H1 (cell line): Measurements from ENCODE around the gene ATP7B. TPM values are rescaled to one million over a fixed set of nuclear protein-coding genes. Genes with fewer than 3 reads are reported as not detected.

ENCODE experiments used
- CTCF ChIA-PET: fragments of 300-600 bp; sonication (Branson Sonifier 250); formaldehyde crosslinking; loops from one replicate; lab custom pipeline; 2021; ENCODE audit not compliant: partially characterized antibody; lab: Charles Lee
- POLR2A ChIA-PET: fragments of 300-600 bp; sonication (Branson Sonifier 250); formaldehyde crosslinking; loops from one replicate; lab custom pipeline; 2021; ENCODE audit warnings: inconsistent platforms; ENCODE audit not compliant: partially characterized antibody; lab: Charles Lee
- DNase-seq, 2 experiments: peaks; one replicate each; pipeline versions ENCODE4 v3.0.0 to v3.0.0-alpha.2; 2010 to 2022; ENCODE audit warnings: low spot score in 2 of 2, low read depth in 1 of 2, mixed read lengths in 1 of 2
- FAIRE-seq: peaks from 2 replicates; lab custom pipeline; 2011; peaks lifted over from hg19 to GRCh38; lab: Jason Lieb, UNC
- H2AFZ ChIP-seq: 2 replicates; pipeline ENCODE4 v1.8.1; 2012; ENCODE audit warnings: low read length, inconsistent platforms
- H2AK5ac ChIP-seq: 2 replicates; pipeline ENCODE4 v1.6.1; 2013; ENCODE audit warnings: low read depth, low read length
- H2BK120ac ChIP-seq: replicated peaks from 2 replicates; pipeline ENCODE3; 2013; ENCODE audit warnings: low read depth, low read length, inconsistent platforms
- H2BK12ac ChIP-seq: 2 replicates; pipeline ENCODE4 v1.6.1; 2013; ENCODE audit warnings: low read depth, low read length
- H2BK15ac ChIP-seq: 2 replicates; pipeline ENCODE4 v1.6.1; 2013; ENCODE audit warnings: low read length
- H2BK20ac ChIP-seq: 2 replicates; pipeline ENCODE4 v1.6.1; 2013; ENCODE audit warnings: low read length
- H2BK5ac ChIP-seq: 2 replicates; pipeline ENCODE4 v1.6.1; 2013; ENCODE audit warnings: low read depth, low read length
- H3K14ac ChIP-seq: 2 replicates; pipeline ENCODE4 v1.6.1; 2013; ENCODE audit warnings: inconsistent platforms; ENCODE audit not compliant: insufficient read length
- H3K18ac ChIP-seq: 2 replicates; pipeline ENCODE4 v1.6.1; 2013; ENCODE audit warnings: low read length; ENCODE audit errors: extremely low read depth
- H3K23ac ChIP-seq: 2 replicates; pipeline ENCODE4 v1.6.1; 2013; ENCODE audit warnings: inconsistent platforms; ENCODE audit not compliant: insufficient read length
- H3K23me2 ChIP-seq: 2 replicates; pipeline ENCODE4 v1.6.1; 2013; ENCODE audit warnings: low read depth, low read length
- H3K27ac ChIP-seq: 2 replicates; pipeline ENCODE4 v1.6.1; 2011; ENCODE audit warnings: low read depth, low read length, inconsistent platforms
- H3K27me3 ChIP-seq, 4 experiments: replicated peaks in 1 of 4; 1 replicate in 1 of 4; 2 replicates in 3 of 4; pipeline versions ENCODE4 v1.6.1 to v1.8.1; 2011 to 2013; ENCODE audit warnings: low read length in 3 of 4, mild to moderate bottlenecking in 3 of 4, inconsistent platforms in 2 of 4, mixed read lengths in 2 of 4, moderate library complexity in 1 of 4; ENCODE audit not compliant: control insufficient read depth in 3 of 4, insufficient read depth in 3 of 4; ENCODE audit errors: extremely low read depth in 1 of 4
- H3K36me3 ChIP-seq, 4 experiments: 2 replicates each; pipeline versions ENCODE4 v1.6.1 to v1.8.1; 2011 to 2013; ENCODE audit warnings: mild to moderate bottlenecking in 4 of 4, low read length in 3 of 4, moderate library complexity in 2 of 4, control low read depth in 1 of 4, inconsistent platforms in 1 of 4; ENCODE audit not compliant: insufficient read depth in 4 of 4, control insufficient read depth in 2 of 4
- H3K4ac ChIP-seq: replicated peaks from 2 replicates; pipeline ENCODE3; 2013; ENCODE audit warnings: low read length, low read depth, mixed read lengths, inconsistent platforms; ENCODE audit not compliant: insufficient read length
- H3K4me1 ChIP-seq, 4 experiments: replicated peaks in 1 of 4; 1 replicate in 1 of 4; 2 replicates in 3 of 4; pipeline versions ENCODE4 v1.6.1 to v1.8.1; 2011 to 2013; ENCODE audit warnings: low read length in 3 of 4, inconsistent platforms in 2 of 4, mixed read lengths in 1 of 4; ENCODE audit not compliant: insufficient read depth in 4 of 4, control insufficient read depth in 3 of 4
- H3K4me2 ChIP-seq, 2 experiments: 2 replicates each; pipeline versions ENCODE4 v1.6.1 to v1.8.1; 2011 to 2013; ENCODE audit warnings: low read depth in 2 of 2, low read length in 2 of 2, control low read depth in 1 of 2, inconsistent platforms in 1 of 2, mild to moderate bottlenecking in 1 of 2; ENCODE audit not compliant: insufficient read depth in 1 of 2
- H3K4me3 ChIP-seq, 4 experiments: fragments of 200-600, 300-600 bp in 1 of 4; sonication (generic), shearing (Covaris generic), sonication (Bioruptor Twin) in 1 of 4; 2 replicates each; pipeline versions ENCODE4 v1.5.1 to v1.8.1; 2011 to 2016; ENCODE audit warnings: low read length in 4 of 4, low read depth in 3 of 4, control low read depth in 2 of 4, inconsistent platforms in 2 of 4, mild to moderate bottlenecking in 2 of 4, mixed read lengths in 1 of 4, moderate library complexity in 1 of 4; ENCODE audit not compliant: insufficient read depth in 2 of 4; ENCODE audit errors: extremely low read depth in 1 of 4
- H3K56ac ChIP-seq: replicated peaks from 2 replicates; pipeline ENCODE3; 2013; ENCODE audit warnings: low read depth, mild to moderate bottlenecking, mixed read lengths, low read length, inconsistent platforms; ENCODE audit not compliant: insufficient read length
- H3K79me1 ChIP-seq: 2 replicates; pipeline ENCODE4 v1.6.1; 2013; ENCODE audit warnings: low read depth, low read length, control low read depth
- H3K79me2 ChIP-seq, 2 experiments: 2 replicates each; pipeline versions ENCODE4 v1.6.1 to v1.8.1; 2012 to 2013; ENCODE audit warnings: low read length in 2 of 2, mild to moderate bottlenecking in 2 of 2, inconsistent platforms in 1 of 2; ENCODE audit not compliant: insufficient read depth in 2 of 2, control insufficient read depth in 1 of 2
- H3K9ac ChIP-seq, 4 experiments: replicated peaks in 1 of 4; 1 replicate in 1 of 4; 2 replicates in 3 of 4; pipeline versions ENCODE4 v1.6.1 to v1.8.1; 2011 to 2013; ENCODE audit warnings: low read depth in 3 of 4, low read length in 3 of 4, control low read depth in 2 of 4, mild to moderate bottlenecking in 2 of 4, moderate library complexity in 2 of 4, inconsistent platforms in 1 of 4; ENCODE audit errors: extremely low read depth in 1 of 4
- H3K9me3 ChIP-seq, 2 experiments: 2 replicates each; pipeline versions ENCODE4 v1.6.1 to v1.8.1; 2012 to 2013; ENCODE audit warnings: mild to moderate bottlenecking in 2 of 2, moderate library complexity in 2 of 2, control low read depth in 1 of 2, inconsistent platforms in 1 of 2, low read depth in 1 of 2, low read length in 1 of 2, mixed read lengths in 1 of 2; ENCODE audit not compliant: insufficient read depth in 2 of 2
- H4K20me1 ChIP-seq, 2 experiments: replicated peaks in 1 of 2; 2 replicates each; pipeline versions ENCODE3 to v1.8.1; 2011 to 2013; ENCODE audit warnings: inconsistent platforms in 2 of 2, low read length in 2 of 2, mild to moderate bottlenecking in 1 of 2; ENCODE audit not compliant: insufficient read depth in 2 of 2, control insufficient read depth in 1 of 2
- H4K5ac ChIP-seq: 2 replicates; pipeline ENCODE4 v1.6.1; 2013; ENCODE audit warnings: low read length, low read depth, mixed read lengths, inconsistent platforms; ENCODE audit not compliant: insufficient read length
- H4K8ac ChIP-seq: 2 replicates; pipeline ENCODE4 v1.8.0; 2013; ENCODE audit warnings: mild to moderate bottlenecking, moderate library complexity, low read length, inconsistent platforms; ENCODE audit not compliant: insufficient read depth; ENCODE audit errors: extremely low read depth
- H4K91ac ChIP-seq: replicated peaks from 2 replicates; pipeline ENCODE3; 2013; ENCODE audit warnings: low read length, mixed read lengths, inconsistent platforms; ENCODE audit not compliant: insufficient read length
- ATF3 ChIP-seq: IDR thresholded peaks from 2 replicates; pipeline ENCODE4 v1.6.1; 2011; ENCODE audit warnings: low read depth, mild to moderate bottlenecking, low read length; ENCODE audit not compliant: insufficient read depth
- BCL11A ChIP-seq, 2 experiments: IDR thresholded peaks; one replicate each; pipeline ENCODE4 v1.6.1; 2011; ENCODE audit warnings: low read depth in 2 of 2, low read length in 2 of 2, mild to moderate bottlenecking in 2 of 2
- CEBPB ChIP-seq: IDR thresholded peaks from 2 replicates; pipeline ENCODE4 v1.6.1; 2012; ENCODE audit warnings: low read depth, low read length
- CHD1 ChIP-seq: IDR thresholded peaks from 2 replicates; pipeline ENCODE4 v1.6.1; 2012; ENCODE audit warnings: low read depth, low read length, improper control_type of control experiment
- CTCF ChIP-seq, 3 experiments: IDR thresholded peaks; 1 replicate in 2 of 3; 2 replicates in 1 of 3; pipeline versions ENCODE4 v1.5.1 to v1.6.1; 2011; ENCODE audit warnings: low read length in 3 of 3, mild to moderate bottlenecking in 3 of 3, inconsistent platforms in 2 of 3, low read depth in 1 of 3, moderate library complexity in 1 of 3; ENCODE audit not compliant: insufficient read depth in 1 of 3; ENCODE audit errors: control extremely low read depth in 1 of 3
- GTF2F1 ChIP-seq: IDR thresholded peaks from 2 replicates; pipeline ENCODE4 v1.6.1; 2012; ENCODE audit warnings: low read depth, low read length, improper control_type of control experiment, borderline replicate concordance
- PHF8 ChIP-seq: fragments of 200-600 bp; sonication (generic); conservative IDR thresholded peaks from 2 replicates; pipeline ENCODE4 v1.7.1; 2012; ENCODE audit warnings: low read depth, mild to moderate bottlenecking, inconsistent platforms, low read length, moderate library complexity
- POLR2A ChIP-seq, 2 experiments: IDR thresholded peaks; 1 replicate in 1 of 2; 2 replicates in 1 of 2; pipeline ENCODE4 v1.6.1; 2011; ENCODE audit warnings: low read depth in 2 of 2, low read length in 2 of 2, mild to moderate bottlenecking in 2 of 2; ENCODE audit errors: control extremely low read depth in 1 of 2
- RFX5 ChIP-seq: IDR thresholded peaks from 2 replicates; pipeline ENCODE4 v1.6.1; 2011; ENCODE audit warnings: low read depth, low read length, improper control_type of control experiment, borderline replicate concordance
- SIRT6 ChIP-seq: IDR thresholded peaks from one replicate; pipeline ENCODE4 v1.7.1; 2012; ENCODE audit warnings: low read length, inconsistent platforms
- WGBS, 2 experiments: shearing (Covaris generic) in 1 of 2; methylation state at CpG; one replicate each; pipeline versions ENCODE4 v1.1.6 to v1.1.7; 2013 to 2015; ENCODE audit warnings: low lambda C conversion rate in 2 of 2, mixed read lengths in 2 of 2, inconsistent platforms in 1 of 2, low coverage in 1 of 2, missing lambda C conversion rate in 1 of 2; ENCODE audit not compliant: insufficient replicate concordance in 2 of 2, insufficient coverage in 1 of 2, insufficient read length in 1 of 2; ENCODE audit errors: extremely low coverage in 1 of 2, missing lambda C conversion rate in 1 of 2; 5-methylcytosine and 5-hydroxymethylcytosine counted together
- polyA plus RNA-seq, 7 experiments: library from polyadenylated mRNA; depleted of rRNA in 3 of 7; stranded (reverse) in 5 of 7; unstranded in 2 of 7; fragments of >200 nt in 5 of 7; fragments of 200-250 nt in 2 of 7; gene quantifications; 1 replicate in 5 of 7; 2 replicates in 1 of 7; 4 replicates in 1 of 7; pipeline versions ENCODE4 v1.2.1 to v1.2.3, GENCODE V29; 2011 to 2013; ENCODE audit warnings: missing spikeins in 2 of 7, mixed read lengths in 2 of 7
- total RNA-seq: library from RNA; stranded (reverse); fragmentation: NEBNext Ultra II Directional; extraction: Animal tissue kit (Norgen Biotek cat#: 25700); gene quantifications from 2 replicates; pipeline ENCODE4 v1.2.1, GENCODE V29; 2021

Gene ATP7B
- total and polyA plus RNA-seq, 2 of the 8 experiments (the other 6 are each of a cell fraction or from before 2014, with no cell fraction given): 4.1 to 9.2 TPM

GRCh38 chr13:52006523-52007245, 4.6 kb downstream of the ATP7B start:
- Histone ChIP-seq H3K23me2 (peaks cover 8% of the 10 kb centered on the region), H3K18ac (no peak overlapping the region), H3K9ac (no peak overlapping the region), H4K5ac (no peak overlapping the region), H3K23ac (no peak overlapping the region), H3K4me1 (peaks cover 0 to 4% (median 0%) of the 10 kb centered on the region in 4 experiments; a peak in 2 of 7 replicates), H3K56ac (no peak overlapping the region), H3K4me3 (no peak overlapping the region), H2BK15ac (no peak overlapping the region), H3K27ac (no peak overlapping the region), H2AK5ac (no peak overlapping the region), H3K4me2 (no peak overlapping the region), H2AFZ (no peak overlapping the region), H3K79me1 (peaks cover 4% of the 10 kb centered on the region), H3K36me3 (no peaks in the 10 kb centered on the region), H3K79me2 (0 out of 4 replicates have a peak, but pooled peaks cover 0 to 2% of the 10 kb centered on the region in 2 experiments), H2BK5ac (no peak overlapping the region), H4K91ac (no peak overlapping the region), H4K8ac (no peak overlapping the region), H2BK12ac (no peak overlapping the region), H4K20me1 (peaks cover 0 to 9% of the 10 kb centered on the region in 2 experiments), H3K14ac (no peak overlapping the region), H2BK20ac (no peak overlapping the region), H3K4ac (no peak overlapping the region), H3K9me3 (no peaks in the 10 kb centered on the region), H2BK120ac (no peak overlapping the region), H3K27me3 (peaks cover 2 to 21% (median 13%) of the 10 kb centered on the region in 4 experiments)
- DNase-seq (no peak), FAIRE-seq (no peak)
- POLR2A ChIA-PET: no interaction called here
- whole genome bisulfite sequencing, 2 experiments: 83% methylated on average over 8 of the region's 8 CpGs; no CpG with 5 or more reads in 1 of the 2 experiments
- CTCF ChIA-PET: interaction anchor here (1.5 kb wide), 1 partner anchor 71 kb away, joined by 3 read pairs; no protein-coding TSS in a partner anchor
- TF ChIP-seq GTF2F1: no peak
- TF ChIP-seq RFX5: no peak
- no peak for TF ChIP-seq CHD1
- TF ChIP-seq PHF8: no peak
- no peak for TF ChIP-seq CEBPB
- no peak for TF ChIP-seq BCL11A (IDR thresholded peaks at IDR 0.05; ENCODE audit: low read depth in 2 of 2, low read length in 2 of 2)
- TF ChIP-seq ATF3: no peak
- no peak for TF ChIP-seq POLR2A (IDR thresholded peaks at IDR 0.05; ENCODE audit: control extremely low read depth in 1 of 2, low read depth in 2 of 2, low read length in 2 of 2)
- no peak for TF ChIP-seq CTCF (IDR thresholded peaks at IDR 0.05; ENCODE audit: control extremely low read depth in 1 of 3, insufficient read depth in 1 of 3, low read depth in 1 of 3, low read length in 3 of 3)
- no peak for TF ChIP-seq SIRT6
